Natural killer cell (primary cell): ENCODE data around the gene NDUFAF5. TPM values are rescaled to one million over a fixed set of nuclear protein-coding genes. Genes with fewer than 3 reads are reported as not detected.

Experiments used
- ATAC-seq, 3 donors: fragments of 150-1000 bp in 2 of 3; fragments of 200-7000 bp in 1 of 3; cut with Tn5 transposase; 1 replicate in 1 of 3; 2 replicates in 2 of 3; pipeline ENCODE4 v1.10.0; 2021; ENCODE audit warnings: mild to moderate bottlenecking in 2 of 3, moderate library complexity in 2 of 3
- DNase-seq, 2 donors: peaks; one replicate each; pipeline versions ENCODE4 v3.0.0 to v3.0.0-alpha.2; 2013 to 2021; ENCODE audit warnings: mixed read lengths in 1 of 2
- H3K27ac ChIP-seq: one replicate; pipeline ENCODE4 v1.5.1; 2013; ENCODE audit warnings: mild to moderate bottlenecking, low read length
- H3K27me3 ChIP-seq: one replicate; pipeline ENCODE4 v1.6.1; 2013; ENCODE audit warnings: low read length; ENCODE audit not compliant: control insufficient read depth, insufficient read depth
- H3K36me3 ChIP-seq: one replicate; pipeline ENCODE4 v1.6.1; 2013; ENCODE audit warnings: low read length; ENCODE audit not compliant: control insufficient read depth, insufficient read depth
- H3K4me1 ChIP-seq: one replicate; pipeline ENCODE4 v1.6.1; 2013; ENCODE audit warnings: low read length; ENCODE audit not compliant: control insufficient read depth, insufficient read depth
- H3K4me3 ChIP-seq: one replicate; pipeline ENCODE4 v1.5.1; 2013; ENCODE audit warnings: low read length
- H3K9me3 ChIP-seq: one replicate; pipeline ENCODE4 v1.6.1; 2013; ENCODE audit warnings: low read length; ENCODE audit not compliant: control insufficient read depth, insufficient read depth
- H3K27ac Mint-ChIP-seq, 2 donors: one replicate each; pipeline ENCODE4 v1.8.0; 2022; ENCODE audit warnings: mild to moderate bottlenecking in 2 of 2, mixed read lengths in 2 of 2, moderate library complexity in 1 of 2
- H3K27me3 Mint-ChIP-seq, 2 donors: one replicate each; pipeline ENCODE4 v1.8.0; 2022; ENCODE audit warnings: low read depth in 2 of 2, mixed read lengths in 2 of 2
- H3K36me3 Mint-ChIP-seq: one replicate; pipeline ENCODE4 v1.8.0; 2022; ENCODE audit warnings: mixed read lengths
- H3K4me1 Mint-ChIP-seq, 2 donors: one replicate each; pipeline ENCODE4 v1.8.0; 2022; ENCODE audit warnings: mixed read lengths in 2 of 2
- H3K4me3 Mint-ChIP-seq: one replicate; pipeline ENCODE4 v1.8.0; 2022; ENCODE audit warnings: mild to moderate bottlenecking, moderate library complexity, mixed read lengths
- H3K9me3 Mint-ChIP-seq, 2 donors: one replicate each; pipeline ENCODE4 v1.8.0; 2022; ENCODE audit warnings: mixed read lengths in 2 of 2
- WGBS: methylation state at CpG from one replicate; pipeline ENCODE4 v1.1.7; 2013; ENCODE audit warnings: missing lambda C conversion rate; ENCODE audit not compliant: insufficient coverage; 5-methylcytosine and 5-hydroxymethylcytosine counted together
- intact Hi-C: fragments of 100-400 bp; cut with micrococcal nuclease; formaldehyde crosslinking; loops from one replicate; pipeline ENCODE4 v1.14.2; 2022
- total RNA-seq, 4 donors: library from RNA; stranded (reverse); fragments of 120-200 nt in 1 of 4; gene quantifications; one replicate each; pipeline versions ENCODE4 v1.2.3 to v1.2.4, GENCODE V29; 2013 to 2022
- TF ChIP-seq, protein P1 (sequence below): fragments of 200-600 bp; IDR thresholded peaks from one replicate; pipeline ENCODE4 v1.8.0; 2022; ENCODE audit warnings: antibody characterized with exemption

The NDUFAF5 gene
- total RNA-seq, 3 donors from 2014 or later (not counting 1 experiment from before 2014, with no cell fraction given), result 63.4 to 75.9 (median 63.7) TPM

DNA sequence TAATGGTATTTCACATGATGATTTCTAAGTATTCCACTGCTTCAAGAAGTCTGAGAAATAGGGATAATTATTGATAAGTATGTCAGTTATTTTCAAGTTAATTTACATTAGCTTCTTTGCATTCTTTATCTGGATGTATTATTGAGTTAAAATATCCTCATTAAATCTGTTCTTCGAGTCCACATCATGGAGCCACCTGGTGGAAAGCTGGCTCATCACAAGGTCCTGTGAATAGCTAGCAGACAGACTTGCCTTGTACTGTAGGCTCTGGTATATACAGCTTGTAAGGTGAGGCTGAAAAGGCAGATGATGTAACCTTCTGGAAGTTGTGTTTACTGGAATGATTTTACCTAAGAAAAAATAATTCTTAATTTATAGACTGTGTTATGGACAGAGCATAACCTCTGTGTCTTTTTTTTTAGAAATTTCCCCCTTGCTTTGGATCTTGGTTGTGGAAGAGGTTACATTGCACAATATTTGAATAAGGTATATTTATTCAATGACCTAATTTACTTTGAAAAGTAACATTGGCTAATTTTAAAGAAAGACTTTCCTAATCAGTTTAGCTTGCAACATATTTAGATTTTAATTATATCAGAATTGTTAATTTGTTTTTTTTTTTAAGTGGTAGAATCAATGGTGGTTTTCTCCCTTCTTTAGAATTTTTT lies 3.5 kb downstream of the NDUFAF5 start:
- H3K9me3 ChIP-seq, result no peaks in the 10 kb centered on the region
- peaks cover 23% of the 10 kb centered on the region for H3K36me3 ChIP-seq
- Mint-ChIP-seq H3K27me3 (no peaks in the 10 kb centered on the region), H3K36me3 (peaks cover 8% of the 10 kb centered on the region), H3K9me3 (no peaks in the 10 kb centered on the region), H3K4me1 (peaks cover 37 to 56% of the 10 kb centered on the region in 2 donors), H3K27ac (no peak overlapping the region), H3K4me3 (no peak overlapping the region)
- no peak overlapping the region for H3K4me3 ChIP-seq
- DNase-seq (peak in 1 of 2 donors; percentile 57), ATAC-seq (no peak)
- no peak overlapping the region for H3K27ac ChIP-seq
- intact Hi-C loops, result loop anchor here (10.0 kb wide), 1 partner anchor 864 kb away; no protein-coding TSS in a partner anchor
- no peaks in the 10 kb centered on the region for H3K27me3 ChIP-seq
- TF ChIP-seq, protein P1, sequence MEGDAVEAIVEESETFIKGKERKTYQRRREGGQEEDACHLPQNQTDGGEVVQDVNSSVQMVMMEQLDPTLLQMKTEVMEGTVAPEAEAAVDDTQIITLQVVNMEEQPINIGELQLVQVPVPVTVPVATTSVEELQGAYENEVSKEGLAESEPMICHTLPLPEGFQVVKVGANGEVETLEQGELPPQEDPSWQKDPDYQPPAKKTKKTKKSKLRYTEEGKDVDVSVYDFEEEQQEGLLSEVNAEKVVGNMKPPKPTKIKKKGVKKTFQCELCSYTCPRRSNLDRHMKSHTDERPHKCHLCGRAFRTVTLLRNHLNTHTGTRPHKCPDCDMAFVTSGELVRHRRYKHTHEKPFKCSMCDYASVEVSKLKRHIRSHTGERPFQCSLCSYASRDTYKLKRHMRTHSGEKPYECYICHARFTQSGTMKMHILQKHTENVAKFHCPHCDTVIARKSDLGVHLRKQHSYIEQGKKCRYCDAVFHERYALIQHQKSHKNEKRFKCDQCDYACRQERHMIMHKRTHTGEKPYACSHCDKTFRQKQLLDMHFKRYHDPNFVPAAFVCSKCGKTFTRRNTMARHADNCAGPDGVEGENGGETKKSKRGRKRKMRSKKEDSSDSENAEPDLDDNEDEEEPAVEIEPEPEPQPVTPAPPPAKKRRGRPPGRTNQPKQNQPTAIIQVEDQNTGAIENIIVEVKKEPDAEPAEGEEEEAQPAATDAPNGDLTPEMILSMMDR, result no peak
- 50% methylated on average over 1 of the region's 1 CpG for WGBS
- H3K4me1 ChIP-seq, result peaks cover 17% of the 10 kb centered on the region

DNA sequence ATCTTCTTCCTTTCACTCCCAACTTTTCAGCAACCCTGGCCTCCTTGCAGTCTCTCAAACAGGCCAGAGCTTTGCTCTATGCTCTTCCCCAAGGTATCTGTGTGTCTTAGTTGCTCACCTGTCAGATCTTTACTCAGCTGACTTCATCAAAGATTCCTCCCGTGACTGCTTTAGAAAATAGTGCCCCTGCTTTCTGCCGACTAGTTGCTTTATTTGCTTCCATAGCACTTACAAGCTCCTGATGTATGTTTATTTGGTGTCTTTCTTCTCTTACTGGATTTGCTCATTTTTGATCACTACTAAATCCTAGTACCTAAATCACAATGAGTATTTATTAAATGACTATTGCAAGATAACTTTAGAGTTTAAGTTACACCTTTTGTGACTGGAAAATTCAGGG lies 5.9 kb downstream of the NDUFAF5 start:
- intact Hi-C loops, result no loop called here
- Histone ChIP-seq H3K27ac (no peak overlapping the region), H3K4me3 (no peak overlapping the region), H3K27me3 (no peaks in the 10 kb centered on the region), H3K36me3 (peaks cover 34% of the 10 kb centered on the region), H3K4me1 (peaks cover 9% of the 10 kb centered on the region), H3K9me3 (no peaks in the 10 kb centered on the region)
- no peak overlapping the region for H3K4me3 Mint-ChIP-seq
- H3K36me3 Mint-ChIP-seq, result peaks cover 8% of the 10 kb centered on the region
- ATAC-seq (no peak), DNase-seq (no peak)
- H3K27ac Mint-ChIP-seq, result no peak overlapping the region
- no peaks in the 10 kb centered on the region for H3K27me3 Mint-ChIP-seq
- H3K9me3 Mint-ChIP-seq, result no peaks in the 10 kb centered on the region
- TF ChIP-seq, protein P1, result no peak
- WGBS, result 94% methylated on average over 2 of the region's 2 CpGs
- H3K4me1 Mint-ChIP-seq, result peaks cover 17 to 36% of the 10 kb centered on the region in 2 donors

DNA sequence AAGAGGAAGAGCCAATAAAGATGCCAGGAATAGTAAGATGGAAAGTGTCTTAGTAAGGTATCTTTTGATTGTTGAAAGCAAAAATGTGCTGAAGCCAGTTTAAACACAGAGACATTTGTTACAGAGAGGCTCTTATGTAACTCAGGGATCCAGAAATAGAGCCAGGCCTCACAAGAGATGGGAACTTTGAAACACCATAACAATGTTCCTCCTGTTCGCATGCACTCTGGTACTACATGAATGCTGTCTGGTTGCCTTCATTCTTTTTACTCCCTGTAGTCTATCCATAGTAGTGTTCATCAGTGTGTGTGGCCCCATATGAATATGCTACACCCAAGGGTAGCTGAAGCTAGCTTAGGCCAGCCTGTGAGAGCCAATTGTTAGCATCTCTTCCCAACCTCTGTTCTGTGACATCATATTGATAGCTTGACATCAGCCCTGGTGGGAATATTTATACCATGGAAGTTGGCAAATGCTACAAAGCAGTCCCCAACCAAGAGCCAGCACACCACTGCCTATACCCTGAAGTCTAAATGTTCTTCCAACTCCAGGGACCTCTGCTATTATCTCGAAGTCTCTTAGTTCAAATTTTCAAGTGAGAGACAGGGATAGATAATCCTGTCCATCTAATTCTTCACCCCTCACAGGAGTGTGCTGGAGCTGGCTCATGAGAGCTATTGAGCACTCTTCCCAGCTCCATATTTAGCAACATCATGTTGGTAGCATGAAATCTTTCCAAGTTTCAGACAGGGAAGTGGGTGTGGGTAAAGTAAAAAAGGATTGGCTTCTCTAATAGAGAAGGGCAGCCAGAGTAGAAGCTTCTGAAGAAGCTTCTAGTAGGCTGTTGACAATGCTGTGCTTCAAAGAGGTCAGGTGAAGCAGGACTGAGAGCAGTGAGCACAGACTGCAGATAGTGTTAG lies 7.0 kb downstream of the NDUFAF5 start:
- Mint-ChIP-seq H3K27me3 (no peaks in the 10 kb centered on the region), H3K4me3 (no peak overlapping the region), H3K27ac (no peak overlapping the region), H3K36me3 (peaks cover 8% of the 10 kb centered on the region), H3K9me3 (no peaks in the 10 kb centered on the region), H3K4me1 (peaks cover 6 to 25% of the 10 kb centered on the region in 2 donors)
- Histone ChIP-seq H3K27ac (no peak overlapping the region), H3K27me3 (no peaks in the 10 kb centered on the region), H3K4me3 (no peak overlapping the region), H3K4me1 (no peaks in the 10 kb centered on the region), H3K36me3 (peaks cover 43% of the 10 kb centered on the region), H3K9me3 (no peaks in the 10 kb centered on the region)
- no peak for ATAC-seq
- TF ChIP-seq, protein P1, result no peak
- intact Hi-C loops, result no loop called here
- 96% methylated on average over 2 of the region's 2 CpGs for WGBS
- no peak for DNase-seq
